ENCODE measurements around the gene GPR155. TPM values are rescaled to one million over a fixed set of nuclear protein-coding genes. Genes with fewer than 3 reads are reported as not detected.
"Not testable (repeated sequence)": the region's sequence is repeated elsewhere in the genome, so short reads cannot be mapped to it uniquely, and the experiment has no call there.

GPR155 gene
- polyA plus RNA-seq, 4 donors, result 2.6 to 8.3 (median 7.2) TPM

DNA sequence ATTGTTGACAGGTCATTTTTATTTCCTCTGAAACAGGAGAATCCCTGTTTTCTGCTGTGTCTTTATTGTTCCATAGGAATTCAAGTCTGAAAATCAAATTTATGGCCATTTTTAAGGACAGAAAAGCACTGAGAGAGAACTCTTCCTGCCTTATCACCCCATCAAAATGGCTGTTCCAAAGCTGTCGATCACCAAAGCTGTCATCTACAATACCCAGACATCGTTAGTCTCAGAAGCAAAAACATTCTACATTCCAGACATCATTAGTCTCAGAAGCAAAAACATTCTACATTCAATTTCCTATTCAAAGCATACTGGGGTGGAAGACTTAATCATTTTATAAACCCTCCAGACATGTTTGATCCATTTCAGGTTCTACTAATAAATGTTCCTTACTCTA is 46.9 kb downstream of the GPR155 start:
- no peak for DNase-seq (ENCODE audit: low read depth in 4 of 4, low spot score in 3 of 4)

DNA sequence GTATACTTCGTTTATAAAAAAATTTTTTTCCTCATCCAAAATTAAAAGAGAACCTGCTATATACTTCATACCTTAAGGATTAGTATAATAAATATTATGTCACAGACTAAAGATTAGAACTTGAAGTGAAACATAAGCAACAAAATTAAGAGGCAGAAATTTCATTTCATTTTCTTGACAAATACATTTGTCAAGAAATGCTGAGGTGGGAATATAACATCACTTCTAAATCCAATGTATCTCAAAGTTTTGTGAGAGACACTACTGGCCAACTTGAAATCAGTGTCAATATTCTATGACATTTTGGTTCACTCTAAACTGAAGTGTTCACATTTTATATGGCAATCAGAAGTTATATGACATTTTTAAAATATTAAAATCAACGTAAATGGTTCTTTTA is 47.5 kb downstream of the GPR155 start:
- no peak for DNase-seq (ENCODE audit: low read depth in 4 of 4, low spot score in 3 of 4)

DNA sequence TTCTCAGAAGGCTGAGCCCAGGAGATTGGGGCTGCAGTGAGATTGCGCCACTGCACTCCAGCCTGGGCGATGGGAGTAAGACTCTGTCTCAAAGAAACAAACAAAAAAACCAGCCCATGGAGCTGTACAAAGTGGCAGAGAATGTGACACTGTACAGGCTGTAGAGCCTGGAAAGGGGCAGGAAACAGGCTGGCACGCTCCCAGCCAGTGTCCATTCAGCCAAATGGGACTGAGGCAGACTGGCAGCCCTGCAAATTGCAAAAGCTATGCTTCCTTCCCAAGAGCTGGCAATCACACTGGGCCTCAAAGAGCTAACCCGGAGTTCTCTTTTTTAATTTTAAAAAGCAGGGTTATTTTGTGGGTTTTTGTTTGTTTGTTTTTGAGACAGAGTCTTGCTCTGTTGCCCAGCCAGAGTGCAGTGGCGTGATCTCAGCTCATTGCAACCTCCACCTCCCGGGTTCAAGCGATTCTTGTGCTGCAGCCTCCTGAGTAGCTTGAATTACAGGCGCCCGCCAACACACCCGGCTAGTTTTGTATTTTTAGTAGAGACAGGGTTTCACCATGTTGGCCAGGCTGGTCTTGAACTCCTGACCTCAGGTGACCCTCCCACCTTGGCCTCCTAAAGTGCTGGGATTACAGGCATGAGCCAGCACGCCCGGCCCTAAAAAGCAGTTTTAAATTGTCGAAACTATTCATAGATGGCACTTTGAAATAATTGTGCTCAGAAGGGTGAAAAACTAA is 48.5 kb downstream of the GPR155 start:
- no peak for DNase-seq (ENCODE audit: low read depth in 4 of 4, low spot score in 3 of 4)

DNA sequence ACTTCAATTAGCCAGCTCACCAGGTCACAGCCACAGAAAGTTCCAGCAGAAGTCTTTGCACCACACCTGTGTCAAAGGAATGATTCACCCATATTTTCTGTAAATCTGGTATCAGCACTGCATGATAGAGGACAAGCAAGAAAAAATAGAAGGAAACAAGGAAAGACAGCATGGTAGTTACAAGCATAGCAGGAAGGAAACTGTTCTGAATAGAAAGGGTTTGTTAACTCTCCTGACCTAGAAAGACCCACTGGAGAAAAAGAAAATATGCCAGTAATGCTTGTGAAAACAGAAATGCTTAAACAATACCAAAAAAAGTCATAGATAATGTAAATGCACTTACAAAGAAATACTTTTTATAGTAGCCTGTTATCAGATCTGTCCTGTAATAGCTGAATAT is 50.5 kb downstream of the GPR155 start:
- DNase-seq (ENCODE audit: low read depth in 4 of 4, low spot score in 3 of 4), result no peak

DNA sequence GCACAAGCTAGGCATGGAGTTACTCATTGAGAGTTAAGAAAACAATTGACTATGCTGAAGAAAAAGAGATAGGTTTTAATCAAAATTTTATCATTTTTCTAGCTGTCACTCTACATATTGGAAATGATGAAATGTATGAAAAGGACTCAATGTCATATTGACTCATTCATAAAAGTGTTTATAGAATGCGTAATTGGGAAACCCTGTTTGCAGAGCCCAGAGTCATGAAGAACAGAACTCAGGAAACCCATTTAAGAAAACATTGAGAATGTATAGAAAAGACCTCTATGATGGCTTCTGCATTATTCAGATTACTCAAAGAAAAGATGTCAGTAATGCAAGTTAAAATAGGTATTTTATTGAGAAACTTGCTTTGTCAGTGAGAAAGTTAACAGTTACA is 54.9 kb downstream of the GPR155 start:
- no peak for DNase-seq (ENCODE audit: low read depth in 4 of 4, low spot score in 3 of 4)

DNA sequence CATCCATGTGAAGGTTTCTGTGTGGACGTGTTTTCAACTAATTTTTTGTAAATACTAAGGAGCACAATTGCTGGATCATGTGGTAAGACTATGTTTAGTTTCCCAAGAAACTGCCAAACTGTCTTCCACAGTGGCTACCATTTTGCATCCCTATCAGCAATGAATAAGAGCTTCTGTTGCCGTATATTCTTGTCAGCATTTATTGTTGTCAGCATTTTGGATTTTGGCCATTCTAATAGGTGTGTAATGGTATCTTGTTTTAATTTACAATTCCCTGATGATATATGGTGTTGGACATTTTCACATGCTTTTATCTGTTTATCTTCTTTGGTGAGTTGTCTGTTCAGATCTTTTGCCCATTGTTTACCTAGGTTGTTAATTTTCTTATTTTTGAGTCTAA is 56.8 kb downstream of the GPR155 start:
- DNase-seq (ENCODE audit: low read depth in 4 of 4, low spot score in 3 of 4), result no peak

DNA sequence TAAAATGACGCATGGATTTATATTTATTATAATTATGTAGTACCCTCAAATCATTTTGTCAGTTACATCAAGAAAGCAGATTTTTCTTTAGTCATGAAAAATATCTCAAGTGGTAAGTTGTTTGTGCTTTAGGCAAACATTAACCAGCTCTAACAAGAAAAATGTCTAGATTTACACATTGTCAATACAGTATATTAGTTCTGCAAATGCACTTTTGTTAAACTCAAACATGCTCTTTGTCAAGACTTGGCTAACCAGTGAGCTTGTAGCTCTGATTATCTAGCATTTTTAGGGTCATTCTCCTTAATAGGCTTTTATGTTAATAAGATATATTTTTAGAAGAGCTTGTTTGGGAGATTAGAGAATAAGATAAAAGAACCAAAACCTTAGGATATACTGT is 58.6 kb downstream of the GPR155 start:
- no peak for DNase-seq (ENCODE audit: low read depth in 4 of 4, low spot score in 3 of 4)

DNA sequence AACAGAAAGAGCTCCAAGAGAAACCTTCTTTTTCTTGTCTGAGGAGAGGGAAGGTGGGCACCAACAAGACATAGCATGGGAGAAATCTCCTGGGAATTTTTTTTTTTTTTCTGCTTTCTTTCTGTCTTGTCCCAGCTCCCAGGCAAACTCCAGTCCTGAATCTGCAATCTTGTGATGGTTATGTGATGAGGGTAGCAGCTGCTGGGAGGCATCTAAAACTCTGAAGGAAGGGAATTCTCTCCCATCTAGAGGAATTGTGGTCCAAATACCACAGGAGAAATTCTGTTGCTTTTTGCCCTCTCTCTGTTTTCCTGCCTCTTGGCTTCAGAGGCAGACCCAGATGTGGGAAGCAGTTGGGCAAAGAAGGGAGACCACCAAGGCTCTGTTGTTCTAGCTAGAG is 74.6 kb downstream of the GPR155 start:
- DNase-seq (ENCODE audit: low read depth in 4 of 4, low spot score in 3 of 4), result no peak

DNA sequence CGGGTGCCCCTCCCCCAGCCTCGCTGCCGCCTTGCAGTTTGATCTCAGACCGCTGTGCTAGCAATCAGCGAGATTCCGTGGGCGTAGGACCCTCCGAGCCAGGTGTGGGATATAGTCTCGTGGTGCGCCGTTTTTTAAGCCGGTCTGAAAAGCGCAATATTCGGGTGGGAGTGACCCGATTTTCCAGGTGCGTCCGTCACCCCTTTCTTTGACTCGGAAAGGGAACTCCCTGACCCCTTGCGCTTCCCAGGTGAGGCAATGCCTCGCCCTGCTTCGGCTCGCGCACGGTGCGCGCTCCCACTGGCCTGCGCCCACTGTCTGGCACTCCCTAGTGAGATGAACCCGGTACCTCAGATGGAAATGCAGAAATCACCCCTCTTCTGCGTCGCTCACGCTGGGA is 76.8 kb downstream of the GPR155 start:
- DNase-seq (ENCODE audit: low read depth in 4 of 4, low spot score in 3 of 4), result not testable (repeated sequence)

DNA sequence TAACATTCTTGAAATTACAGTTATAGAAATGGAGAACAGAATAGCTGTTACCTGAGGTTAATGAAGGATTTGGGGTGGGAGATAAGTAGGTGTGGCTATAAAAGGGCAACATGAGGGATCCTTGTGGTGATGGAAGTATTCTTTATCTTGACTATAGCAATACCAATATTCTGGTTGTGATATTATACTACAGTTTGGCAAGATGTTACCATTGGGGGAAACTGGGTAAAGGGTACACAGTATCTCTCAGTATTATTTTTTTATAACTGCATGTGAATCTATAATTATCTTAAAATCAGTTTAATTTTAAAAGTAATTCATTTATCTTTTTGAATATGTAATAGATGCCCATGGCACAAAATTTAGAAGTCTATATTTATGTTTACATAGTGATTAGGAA is 83.2 kb downstream of the GPR155 start:
- DNase-seq (ENCODE audit: low read depth in 4 of 4, low spot score in 3 of 4), result no peak

DNA sequence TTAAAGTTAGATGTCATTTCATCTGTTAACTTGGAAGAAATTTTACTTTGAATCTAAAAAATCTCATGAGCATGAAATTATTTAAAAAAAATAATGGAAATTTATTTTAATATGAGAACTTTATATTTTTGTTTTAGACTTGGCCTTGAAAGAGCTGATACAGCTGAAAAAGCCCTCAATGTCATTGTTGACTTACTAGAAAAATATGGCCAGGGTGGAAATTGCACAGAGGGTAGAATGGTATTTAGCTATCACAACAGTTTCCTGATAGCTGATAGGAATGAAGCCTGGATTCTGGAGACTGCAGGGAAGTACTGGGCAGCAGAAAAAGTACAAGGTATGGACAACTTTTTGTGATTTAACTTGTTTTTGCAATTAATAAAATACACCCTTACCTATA is 86.0 kb downstream of the GPR155 start:
- no peak for DNase-seq (ENCODE audit: low read depth in 4 of 4, low spot score in 3 of 4)

DNA sequence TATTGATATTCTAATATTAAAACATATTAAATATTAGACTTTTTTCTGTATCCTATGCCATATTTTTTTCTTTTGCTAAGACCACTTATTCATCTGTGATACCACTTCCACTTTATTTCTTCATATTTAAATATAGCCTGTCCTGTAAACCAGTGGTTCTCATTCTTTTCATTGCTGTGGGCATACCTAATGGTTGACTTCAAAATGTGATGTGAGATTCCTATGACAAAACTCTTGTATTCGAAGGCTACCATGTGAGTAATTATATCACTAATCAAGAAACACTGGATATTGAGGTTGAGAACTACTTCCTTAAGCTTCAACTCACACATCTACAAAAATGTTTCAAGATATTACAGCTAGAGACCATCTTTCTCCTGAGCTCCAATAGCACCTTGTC is 87.7 kb downstream of the GPR155 start:
- no peak for DNase-seq (ENCODE audit: low read depth in 4 of 4, low spot score in 3 of 4)

DNA sequence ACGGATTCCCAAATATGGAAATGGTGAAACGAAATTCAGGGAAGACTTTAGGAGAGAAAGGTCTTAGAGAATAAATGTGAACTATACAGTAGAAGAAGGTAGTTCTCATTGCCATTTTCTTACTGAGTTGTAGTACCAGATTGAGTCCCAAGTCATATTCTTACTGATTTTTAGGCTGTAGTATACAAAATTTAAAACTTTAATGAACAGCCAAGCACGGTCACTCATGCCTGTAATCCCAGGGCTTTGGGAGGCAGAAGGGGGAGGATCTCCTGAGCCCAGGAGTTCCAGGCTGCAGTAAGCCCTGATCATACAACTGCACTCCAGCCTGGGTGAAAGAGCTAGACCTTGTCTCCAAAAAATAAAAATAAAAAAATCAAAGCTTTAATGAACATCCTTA is 89.1 kb downstream of the GPR155 start:
- DNase-seq (ENCODE audit: low read depth in 4 of 4, low spot score in 3 of 4), result no peak

DNA sequence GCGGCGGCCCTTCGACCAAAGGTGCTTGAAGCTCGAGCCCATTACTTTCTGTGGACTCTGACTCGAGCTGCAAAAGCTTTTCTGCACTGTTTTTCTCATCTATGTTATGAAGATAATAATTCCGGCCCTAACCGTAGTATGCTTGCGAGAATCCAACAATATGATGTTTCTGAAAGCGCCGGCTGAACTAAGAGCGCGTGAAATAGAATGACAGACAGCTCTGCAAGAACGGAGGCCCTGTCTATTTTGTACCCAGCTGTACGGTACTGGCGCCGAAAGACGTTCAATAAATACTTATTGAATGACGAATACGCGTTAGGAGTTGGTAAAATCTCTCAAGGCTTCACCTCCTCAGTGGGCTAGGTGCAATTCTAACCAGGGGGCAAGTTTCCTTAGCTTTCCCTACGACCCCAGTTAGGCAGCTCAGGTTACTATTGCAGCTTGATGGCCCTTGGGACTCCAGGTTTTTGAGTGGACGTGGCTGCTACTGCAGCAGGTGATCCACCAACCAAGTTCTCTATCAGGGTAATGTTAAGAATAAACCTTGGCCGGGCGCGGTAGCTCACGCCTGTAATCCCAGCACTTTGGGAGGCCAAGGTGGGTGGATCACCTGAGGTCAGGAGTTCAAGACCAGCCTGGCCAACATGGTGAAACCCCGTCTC is 90.7 kb downstream of the GPR155 start:
- DNase-seq (ENCODE audit: low read depth in 4 of 4, low spot score in 3 of 4), result peak in 2 of 4 donors; percentile 7 to 26

DNA sequence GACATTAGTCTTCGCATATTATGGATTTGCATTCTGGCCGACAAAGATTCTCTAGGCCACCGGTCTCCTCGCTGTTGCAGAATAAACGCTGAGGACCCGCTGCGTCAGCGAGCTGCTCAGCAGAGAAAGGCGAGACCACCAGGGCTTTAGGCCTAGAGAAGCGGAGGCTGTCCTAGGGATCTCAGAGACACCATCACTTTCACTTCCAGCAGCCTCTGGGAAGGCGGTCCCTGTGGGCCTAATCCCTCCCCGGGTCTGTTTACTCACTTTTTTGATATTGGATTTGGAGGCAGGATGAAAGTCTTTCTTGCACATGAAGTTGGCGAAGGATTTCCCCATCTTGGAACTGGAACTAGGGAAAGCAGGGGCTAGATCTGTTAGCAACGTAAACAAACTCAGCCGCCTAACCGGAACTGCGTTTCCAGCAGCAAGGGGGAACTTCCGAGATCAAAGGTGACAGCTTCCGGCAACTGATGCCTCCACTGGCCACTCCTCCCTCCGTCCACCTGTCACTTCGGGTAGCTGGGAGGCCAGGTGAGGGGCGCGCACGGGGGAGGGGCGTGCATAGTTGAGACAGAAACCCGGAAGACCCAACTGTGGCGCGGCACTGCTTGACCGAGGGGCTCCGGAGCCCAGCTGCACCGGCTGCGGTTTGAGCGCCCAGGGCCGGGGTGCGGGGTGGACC is 91.4 kb downstream of the GPR155 start, which contains the start of gene SCRN3:
Gene SCRN3 (plus strand): TSS at position 447 of the 685 bp plus-strand sequence. CDS start 2,554 bp downstream, outside the sequence.
- DNase-seq (ENCODE audit: low read depth in 4 of 4, low spot score in 3 of 4), result peak; percentile 78 to 88 (median 81)

DNA sequence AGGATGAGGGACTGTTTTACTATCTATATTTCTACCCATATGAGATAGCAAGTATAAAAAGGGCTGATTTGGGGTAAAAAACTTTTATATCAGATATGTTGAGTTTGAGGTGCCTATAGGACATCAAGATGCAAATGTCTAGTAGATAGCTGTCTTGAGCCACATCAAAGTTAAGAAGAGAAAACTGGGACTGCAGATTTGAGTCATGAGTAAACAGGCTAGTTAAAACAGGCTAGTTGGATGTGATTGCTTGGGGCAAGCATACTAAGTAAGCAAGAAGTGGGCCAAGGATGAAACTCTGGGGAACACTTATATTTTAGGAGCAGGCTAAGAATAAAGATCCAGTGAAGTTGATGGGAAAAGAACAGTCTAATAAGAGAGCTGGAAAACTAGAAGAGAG is 94.1 kb downstream of the GPR155 start:
- no peak for DNase-seq (ENCODE audit: low read depth in 4 of 4, low spot score in 3 of 4)

DNA sequence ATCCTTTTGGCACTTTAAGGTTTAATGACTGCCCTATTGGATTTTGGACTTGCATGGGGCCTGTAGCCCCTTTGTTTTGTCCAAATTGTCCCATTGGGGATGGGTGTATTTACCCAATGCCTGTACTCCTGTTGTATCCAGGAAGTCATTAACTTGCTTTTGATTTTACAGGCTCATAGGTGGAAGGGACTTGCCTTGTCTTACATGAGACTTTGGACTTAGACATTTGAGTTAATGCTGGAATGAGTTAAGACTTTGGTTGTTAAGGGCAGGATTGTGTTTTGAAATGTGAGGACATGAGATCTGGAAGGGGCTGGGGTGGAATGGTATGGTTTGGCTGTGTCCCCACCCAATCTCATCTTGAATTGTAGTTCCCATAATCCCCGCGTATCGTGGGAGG is 96.5 kb downstream of the GPR155 start:
- DNase-seq (ENCODE audit: low read depth in 4 of 4, low spot score in 3 of 4), result not testable (repeated sequence)

DNA sequence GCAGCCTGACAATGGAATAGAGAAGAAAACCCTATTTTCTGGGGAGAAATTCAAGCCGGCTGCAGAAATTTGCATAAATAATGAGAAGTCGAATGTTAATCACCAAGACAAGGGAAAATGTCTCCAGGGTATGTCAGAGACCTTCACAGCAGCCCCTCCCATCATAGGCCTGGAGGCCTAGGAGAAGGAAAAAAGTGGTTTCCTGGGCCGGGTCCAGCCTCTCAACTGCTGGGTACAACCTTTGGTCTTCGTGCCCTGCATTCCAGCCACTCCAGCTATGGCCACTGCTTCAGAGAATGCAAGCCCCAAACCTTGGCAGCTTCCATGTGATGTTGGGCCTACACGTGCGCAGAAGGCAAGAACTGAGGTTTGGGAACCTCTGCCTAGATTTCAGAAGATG is 97.3 kb downstream of the GPR155 start:
- DNase-seq (ENCODE audit: low read depth in 4 of 4, low spot score in 3 of 4), result no peak

DNA sequence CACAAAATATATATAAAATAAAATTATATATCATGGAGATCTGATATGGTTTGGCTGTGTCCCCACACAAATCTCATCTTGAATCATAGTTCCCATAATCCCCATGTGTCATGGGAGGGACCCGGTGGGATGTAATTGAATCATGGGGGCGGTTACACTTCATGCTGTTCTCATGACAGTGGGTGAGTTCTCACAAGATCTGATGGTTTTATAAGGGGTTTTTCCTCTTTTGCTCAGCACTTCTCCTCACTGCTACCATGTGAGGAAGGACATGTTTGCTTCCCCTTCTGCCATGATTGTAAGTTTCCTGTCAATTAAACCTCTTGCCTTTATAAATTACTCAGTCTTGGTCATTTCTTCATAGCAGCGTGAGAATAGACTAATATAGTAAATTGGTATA is 98.1 kb downstream of the GPR155 start:
- not testable (repeated sequence) for DNase-seq (ENCODE audit: low read depth in 4 of 4, low spot score in 3 of 4)

DNA sequence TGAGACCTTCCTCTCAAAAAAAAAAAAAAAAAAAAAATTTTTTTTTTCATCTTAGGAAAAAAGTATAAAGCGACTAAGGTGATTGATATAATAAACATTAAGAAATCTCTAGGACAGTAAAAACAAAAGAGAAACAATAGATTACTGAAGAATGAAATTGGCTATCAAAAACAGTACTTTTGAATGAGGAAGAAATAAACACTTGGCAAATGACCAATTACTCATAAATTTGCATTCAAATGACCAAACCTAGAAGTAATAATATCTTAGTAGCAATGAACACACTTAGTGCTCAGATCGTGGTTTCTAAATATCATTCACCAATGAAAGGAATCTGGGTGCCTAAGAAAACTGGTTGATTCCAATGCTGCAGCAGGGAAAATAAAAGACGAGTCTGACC is 101.6 kb downstream of the GPR155 start:
- no peak for DNase-seq (ENCODE audit: low read depth in 4 of 4, low spot score in 3 of 4)

DNA sequence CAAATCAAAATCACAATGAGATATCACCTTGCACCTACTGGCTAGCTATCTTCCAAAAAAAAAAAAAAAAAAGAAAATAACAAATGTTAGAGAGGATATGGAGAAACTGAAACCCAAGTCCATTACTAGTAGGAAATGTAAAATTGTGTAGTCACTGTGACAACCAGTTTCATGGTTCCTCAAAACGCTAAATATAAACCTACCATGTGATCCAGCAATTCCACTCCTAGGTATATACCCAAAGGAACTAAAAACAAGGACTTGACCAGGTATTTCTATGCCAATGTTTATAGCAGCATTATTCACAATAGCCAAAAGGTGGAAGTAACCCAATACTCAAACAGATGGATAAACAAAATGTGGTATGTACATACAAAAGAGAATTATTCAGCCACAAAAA is 103.0 kb downstream of the GPR155 start:
- no peak for DNase-seq (ENCODE audit: low read depth in 4 of 4, low spot score in 3 of 4)
